GM19193 (cell line): ENCODE measurements around the gene PRIM1.

ENCODE experiments used
- POLR2A ChIP-seq: IDR thresholded peaks from 4 replicates; pipeline ENCODE4 v1.6.1; 2011; ENCODE audit not compliant: insufficient read depth, insufficient read length; ENCODE audit errors: extremely low read depth

PRIM1 gene

DNA sequence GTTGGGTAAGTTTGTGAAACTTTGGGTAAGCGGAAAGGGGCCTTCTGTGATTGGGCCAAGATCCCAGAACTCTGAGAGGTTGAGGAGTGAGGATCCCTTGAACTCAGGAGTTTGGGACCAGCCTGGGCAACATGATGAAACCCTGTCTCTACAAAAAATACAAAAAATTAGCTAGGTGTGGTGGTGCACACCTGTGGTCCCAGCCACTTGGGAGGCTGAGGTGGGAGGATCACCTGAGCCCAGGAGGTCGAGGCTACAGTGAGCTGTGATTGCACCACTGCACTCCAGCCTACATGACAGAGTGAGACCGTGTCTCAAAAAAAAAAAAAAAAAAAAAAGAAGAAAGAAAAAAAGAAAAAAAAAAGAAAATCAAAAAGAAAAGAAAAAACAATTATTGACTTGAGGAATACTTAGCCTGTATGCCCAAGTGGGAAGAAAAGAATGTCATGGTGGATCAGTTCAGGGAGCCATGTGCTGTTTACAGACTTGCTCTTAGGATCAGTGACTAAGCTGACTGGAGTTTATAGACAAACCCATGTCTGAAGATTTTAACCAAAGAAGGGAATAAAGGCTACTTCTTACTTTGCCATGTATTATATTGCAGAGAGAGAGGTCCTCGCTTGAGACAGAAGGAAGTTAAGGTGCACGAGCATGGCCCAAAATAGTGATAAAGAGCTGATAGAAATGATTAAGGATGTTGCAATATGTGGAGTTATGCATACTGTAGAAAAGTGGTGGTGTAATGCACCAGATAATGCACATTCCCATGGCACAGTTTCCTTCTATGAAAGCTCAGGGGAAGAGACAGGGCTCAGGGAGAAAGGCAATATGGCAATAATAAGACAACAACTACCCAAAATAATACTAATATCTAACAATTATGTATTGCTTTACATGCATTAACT, 11.9 kb upstream of the PRIM1 start:
- no peak for TF ChIP-seq POLR2A

DNA sequence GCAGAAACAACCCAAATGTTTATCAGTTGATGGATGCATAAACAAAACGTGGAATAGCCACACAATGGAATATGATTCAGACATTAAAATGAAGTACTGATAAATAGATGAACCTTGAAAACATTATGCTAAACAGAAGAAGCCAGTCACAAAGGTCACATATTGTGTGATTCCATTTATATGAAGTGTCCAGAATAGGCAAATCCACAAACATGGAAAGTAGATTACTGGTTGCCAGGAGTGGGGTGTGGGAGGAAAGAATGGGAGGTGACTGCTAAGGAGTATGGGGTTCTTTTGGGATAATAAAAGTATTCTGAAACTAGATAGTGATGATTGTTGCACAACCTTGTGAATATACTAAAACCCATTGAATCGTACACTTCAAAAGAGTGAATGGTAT, 9.7 kb upstream of the PRIM1 start:
- TF ChIP-seq POLR2A, result no peak

DNA sequence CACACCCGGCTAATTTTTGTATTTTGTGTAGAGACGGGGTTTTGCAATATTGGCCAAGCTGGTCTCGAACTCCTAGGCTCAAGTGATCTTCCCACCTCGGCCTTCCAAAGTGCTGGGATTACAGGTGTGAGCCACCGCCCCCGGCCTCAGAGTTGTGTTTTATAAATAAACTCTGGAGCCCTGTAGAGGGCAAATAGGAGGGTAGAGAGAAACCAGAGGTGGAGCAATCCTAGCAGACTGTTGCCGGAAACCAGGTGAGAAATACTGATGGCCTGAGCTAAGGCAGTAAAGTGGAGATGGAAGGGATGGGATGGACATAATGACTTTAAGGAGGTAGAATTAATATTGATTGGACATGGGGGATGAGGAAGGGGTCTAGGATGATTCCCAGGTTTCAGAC, 8.3 kb upstream of the PRIM1 start:
- TF ChIP-seq POLR2A, result no peak

DNA sequence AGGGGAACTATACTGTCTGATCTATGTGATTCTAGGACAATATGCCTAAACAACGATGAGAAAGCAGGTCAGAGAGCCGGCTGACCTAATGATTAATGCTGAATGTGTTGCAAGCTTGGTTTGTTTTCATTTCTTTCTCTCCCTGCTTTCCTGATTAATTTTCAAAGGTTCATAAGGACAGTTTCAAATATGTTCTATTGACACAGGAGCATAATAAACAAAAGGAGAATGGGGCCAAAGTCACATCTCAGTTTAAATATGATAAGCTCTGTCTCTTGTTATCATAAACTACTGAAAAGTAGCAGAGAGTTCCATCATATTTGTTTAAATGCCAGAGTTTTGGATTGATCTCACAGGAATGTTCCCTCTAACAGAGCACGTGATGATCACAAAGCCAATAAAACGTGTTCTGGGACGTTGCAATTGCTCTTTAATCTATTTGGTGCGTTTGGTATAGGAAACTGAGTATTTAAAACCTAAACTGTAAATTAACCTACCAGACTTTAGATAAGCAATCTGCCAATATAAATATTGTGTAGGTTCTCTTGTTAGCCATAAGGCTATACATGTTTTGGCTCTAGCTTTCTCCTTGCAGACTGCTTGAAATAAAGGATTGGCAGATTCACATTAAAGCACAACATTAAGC, 7.3 kb upstream of the PRIM1 start:
- TF ChIP-seq POLR2A, result no peak

DNA sequence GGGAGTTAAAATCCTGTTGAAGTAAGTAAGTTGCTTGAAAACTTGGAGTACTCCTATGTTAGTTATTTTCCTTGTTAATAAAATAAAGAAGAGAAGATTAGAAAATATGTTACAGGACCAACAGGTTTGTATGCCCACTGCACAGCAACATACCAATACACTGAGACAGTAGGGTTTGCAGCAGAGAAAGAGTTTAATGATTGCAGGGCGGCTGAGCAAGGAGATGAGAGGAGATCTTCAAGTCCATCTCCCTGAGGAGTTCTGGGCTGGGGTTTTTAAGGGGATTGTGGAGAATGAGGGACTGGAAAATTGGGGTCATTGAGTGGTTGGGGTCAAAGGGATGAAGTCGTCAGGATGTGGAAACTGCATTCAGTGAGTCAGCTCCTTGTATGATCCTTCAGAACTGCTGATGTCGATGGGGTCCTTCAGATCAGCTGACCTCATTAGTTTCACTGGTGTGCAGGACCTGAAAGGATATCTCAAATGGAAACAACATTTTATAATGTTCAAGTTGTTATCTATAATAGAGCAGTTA, 6.7 kb upstream of the PRIM1 start:
- TF ChIP-seq POLR2A, result no peak

DNA sequence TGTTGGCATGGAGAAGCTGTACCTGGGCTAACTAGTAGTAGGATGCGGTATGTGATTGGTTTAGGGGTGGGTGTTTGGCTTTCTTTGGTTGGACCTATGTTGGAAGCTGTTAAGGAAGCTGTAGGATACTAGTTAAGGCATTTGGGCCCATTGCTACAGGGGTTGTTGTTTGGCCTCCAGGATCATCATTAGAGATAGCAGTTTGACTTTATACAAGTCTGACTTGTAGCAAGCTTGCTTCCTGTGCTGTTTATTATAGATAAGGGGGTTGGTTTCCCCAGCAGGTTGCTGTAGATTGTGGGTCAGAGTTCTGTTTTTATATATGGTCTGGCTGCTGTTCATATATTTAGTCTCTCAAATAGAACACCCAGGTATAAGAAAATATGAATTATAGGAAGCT, 1.4 kb upstream of the PRIM1 start:
- TF ChIP-seq POLR2A, result no peak

DNA sequence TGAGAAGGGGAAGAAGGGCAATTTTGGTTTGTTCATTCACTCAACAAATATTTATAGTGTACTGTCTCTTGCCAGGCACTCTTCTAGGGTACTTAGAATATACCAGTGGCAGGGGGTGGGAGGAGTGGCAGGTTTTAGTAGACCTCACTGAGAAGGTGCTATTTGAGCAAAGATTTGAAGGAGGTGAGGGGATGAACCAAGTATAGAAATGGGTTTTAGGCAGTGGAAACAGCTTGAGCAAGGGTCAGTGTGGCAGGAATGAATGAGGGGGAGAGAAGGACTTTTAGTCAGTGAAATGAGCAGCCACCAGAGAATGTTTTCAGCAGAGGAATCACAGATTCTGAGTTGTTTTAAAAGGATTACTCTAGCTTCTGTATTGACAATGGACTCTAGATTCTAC, 2.3 kb downstream of the PRIM1 start:
- TF ChIP-seq POLR2A, result no peak

DNA sequence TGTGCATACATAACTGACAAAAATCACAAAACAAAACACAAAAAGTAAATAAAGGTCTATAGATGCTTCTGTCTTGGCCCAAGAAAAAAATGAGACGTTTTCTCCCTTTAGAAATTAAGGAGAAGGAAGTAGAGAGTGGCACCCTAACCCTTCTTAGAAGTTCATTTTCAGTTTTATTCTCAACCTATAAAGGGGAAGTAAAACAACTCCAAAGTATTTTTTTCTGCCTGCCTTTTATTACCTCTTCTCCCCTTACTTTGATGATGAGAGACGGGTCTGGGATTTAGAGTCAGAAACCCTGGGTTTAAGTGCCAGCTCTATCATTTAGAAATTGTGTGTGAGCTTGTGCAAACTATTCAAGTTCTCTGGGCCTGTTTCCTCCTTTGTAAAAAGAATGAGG, 2.8 kb downstream of the PRIM1 start:
- no peak for TF ChIP-seq POLR2A

DNA sequence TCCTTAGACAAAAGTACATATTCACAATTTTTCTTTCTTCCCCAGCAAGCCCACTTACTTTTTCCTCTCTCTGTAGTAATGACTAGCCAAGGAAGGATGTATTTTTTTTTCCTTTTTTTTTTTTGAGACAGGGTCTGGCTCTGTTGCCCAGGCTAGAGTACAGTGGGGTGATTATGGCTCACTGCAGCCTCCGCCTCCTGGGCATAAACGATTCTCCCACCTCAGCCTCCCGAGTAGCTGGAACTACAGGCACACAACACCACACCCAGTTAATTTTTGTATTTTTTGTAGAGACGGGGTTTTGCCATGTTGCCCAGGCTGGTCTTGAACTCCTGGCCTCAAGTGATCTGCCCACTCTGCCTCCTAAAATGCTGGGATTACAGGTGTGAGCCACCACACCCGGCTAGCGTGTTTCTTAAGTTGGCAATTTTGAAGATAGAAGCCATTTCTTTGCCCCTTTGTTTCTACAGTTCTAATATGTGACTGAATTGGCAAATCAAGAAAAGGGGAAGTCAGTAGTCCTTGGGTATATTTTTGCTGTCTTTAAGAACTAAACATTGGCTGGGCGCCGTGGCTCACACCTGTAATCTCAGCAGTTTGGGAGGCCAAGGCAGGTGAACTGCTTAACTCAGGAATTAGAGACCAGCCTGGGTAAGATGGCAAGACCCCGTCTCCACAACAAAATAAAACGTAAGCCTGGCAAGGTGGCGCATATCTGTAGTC, 23.8 kb downstream of the PRIM1 start:
- TF ChIP-seq POLR2A, result no peak

DNA sequence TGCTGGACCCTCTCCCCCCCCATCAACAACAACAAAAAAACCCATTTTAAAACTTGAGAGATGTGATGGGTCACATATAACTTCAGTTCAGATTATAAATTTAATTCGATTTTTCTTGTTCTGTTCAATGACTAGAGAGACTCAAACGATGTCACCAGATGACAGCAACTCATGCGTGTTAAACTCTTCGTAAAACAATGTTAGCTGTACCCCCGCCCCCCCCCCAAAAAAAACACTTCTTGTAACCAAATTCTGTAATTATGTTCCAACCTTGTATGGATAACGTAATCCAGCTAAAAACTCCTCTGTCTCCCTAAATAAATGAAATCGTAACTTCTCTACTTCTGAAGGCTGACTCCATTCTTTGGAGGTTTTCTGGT, 26.4 kb downstream of the PRIM1 start:
- TF ChIP-seq POLR2A, result no peak

DNA sequence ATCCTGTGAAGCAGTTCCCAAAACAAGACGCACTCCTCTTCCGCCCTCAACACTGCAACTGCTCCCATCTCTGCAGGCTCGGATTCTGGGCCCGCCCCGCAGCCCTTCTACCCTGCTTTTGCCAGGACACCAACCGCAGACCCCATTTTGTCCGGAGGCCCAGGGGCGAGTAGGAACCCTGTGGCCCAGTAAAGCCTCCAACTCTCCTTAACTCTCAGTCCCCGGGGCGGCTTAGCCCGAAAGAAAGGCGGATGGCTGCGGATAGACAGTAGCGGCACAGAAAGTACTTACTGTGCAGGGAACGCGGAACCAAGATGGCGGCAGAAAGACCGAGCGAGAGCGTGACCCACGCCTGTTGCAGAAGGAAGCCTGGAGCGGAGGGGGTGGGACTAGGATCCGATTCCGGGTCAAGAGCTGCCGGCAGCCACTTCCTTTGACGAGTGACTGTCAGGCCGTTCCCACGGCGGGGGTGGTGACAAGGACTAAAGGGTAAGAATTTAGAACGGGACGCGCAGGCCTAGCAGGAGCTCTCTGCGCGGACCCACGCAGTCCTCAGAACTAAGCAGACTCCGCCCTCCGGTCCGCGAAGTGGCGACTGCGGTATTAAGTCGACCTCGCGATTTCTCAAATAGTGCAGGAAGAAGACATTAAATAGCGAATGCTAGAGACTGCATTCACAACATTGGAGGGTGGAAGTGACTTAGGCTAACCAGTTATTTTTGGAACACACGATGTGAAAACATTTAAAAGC, 27.0 kb downstream of the PRIM1 start, which contains the start of gene NACA:
Gene NACA (minus strand): TSS at position 328 of the 751 bp plus-strand sequence. CDS start 778 bp downstream, outside the sequence.
- peak; percentile 97 for TF ChIP-seq POLR2A

DNA sequence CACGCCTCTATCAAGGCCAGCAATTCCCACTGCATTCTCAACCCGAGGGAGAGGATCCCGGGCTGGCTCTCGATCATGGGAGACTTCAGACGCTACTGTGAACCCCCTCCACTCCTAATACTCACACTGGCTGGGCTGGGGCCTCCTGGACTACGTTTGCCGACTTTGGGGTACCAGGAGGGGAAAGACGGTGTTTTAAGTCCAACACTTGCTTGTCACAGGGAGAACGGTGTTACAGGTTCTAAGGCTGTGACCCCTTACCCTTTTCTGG, 27.5 kb downstream of the PRIM1 start:
- no peak for TF ChIP-seq POLR2A

DNA sequence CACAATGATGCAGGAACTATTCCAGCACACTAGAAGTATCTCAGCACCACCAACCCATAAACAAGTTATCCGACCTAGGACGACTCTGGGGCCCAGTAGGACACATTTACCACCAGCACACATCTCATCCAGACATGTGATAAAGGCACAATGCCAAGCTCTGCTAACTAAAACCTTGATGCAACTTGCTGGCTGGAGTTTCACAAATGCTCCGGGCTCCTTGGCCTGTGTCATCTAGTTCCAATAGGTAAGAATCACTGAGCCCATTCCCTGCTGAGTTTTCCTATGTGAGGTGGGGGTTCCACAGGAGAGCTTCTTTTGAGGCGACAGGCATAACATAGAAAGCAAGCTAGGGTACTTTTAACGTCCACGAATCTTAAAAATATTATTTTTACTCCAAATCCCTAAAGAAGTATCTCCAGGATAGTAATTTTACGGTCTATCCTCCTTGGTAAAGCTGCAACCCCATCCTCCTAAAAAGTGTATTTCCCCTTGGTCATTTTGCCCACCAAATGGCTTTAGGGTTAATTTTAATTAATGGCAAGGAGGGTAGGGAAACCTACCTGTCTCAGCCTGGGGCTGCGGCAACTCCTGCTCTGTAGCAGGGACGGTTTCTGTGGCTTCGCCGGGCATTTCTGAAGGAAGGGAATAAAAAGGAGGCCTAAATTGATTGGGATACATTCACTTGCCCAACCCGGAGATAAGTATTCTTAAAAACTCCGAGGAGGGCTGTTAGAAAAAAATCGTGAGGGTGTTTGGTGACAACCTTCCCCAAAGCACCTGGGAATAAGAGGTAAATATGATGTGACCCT, 28.0 kb downstream of the PRIM1 start:
- TF ChIP-seq POLR2A, result peak; percentile 31

DNA sequence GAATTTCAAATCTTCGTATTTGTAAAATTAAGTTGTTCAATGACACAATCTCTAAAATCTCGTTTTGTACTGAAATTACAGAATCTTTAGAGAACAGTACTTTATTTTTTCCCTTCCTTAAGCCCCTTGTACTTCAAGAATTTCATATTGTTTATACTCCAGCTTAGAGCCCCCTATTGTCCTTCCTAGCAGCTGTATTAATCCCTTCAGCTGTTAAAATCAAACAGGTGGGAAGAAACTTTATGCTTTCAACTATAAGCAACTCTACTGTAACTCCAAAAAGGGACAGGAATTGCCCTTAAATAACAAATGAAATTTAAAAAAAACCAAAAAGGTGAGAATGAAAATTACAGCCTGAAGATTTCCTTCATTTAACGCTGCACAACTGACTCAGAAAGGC, 28.8 kb downstream of the PRIM1 start:
- TF ChIP-seq POLR2A, result no peak
